T-cell (primary cell): ENCODE results near the gene C1QTNF8. TPM values are rescaled to one million over a fixed set of nuclear protein-coding genes. Genes with fewer than 3 reads are reported as not detected.

ENCODE experiments used
- ATAC-seq, 4 experiments: fragments of 200-7000 bp in 3 of 4; fragments of 150-1000 bp in 1 of 4; cut with Tn5 transposase; replicated peaks in 1 of 4; 1 replicate in 3 of 4; 2 replicates in 1 of 4; pipeline ENCODE4 v1.10.0; 2021; ENCODE audit warnings: moderate library complexity in 3 of 4, mild to moderate bottlenecking in 2 of 4, moderate number of reproducible peaks in 1 of 4
- CTCF ChIA-PET, 2 donors: fragments of 300-600 bp; sonication (Branson Sonifier 250); formaldehyde crosslinking; loops; one replicate each; lab custom pipeline; 2022; ENCODE audit warnings: antibody characterized with exemption in 2 of 2; lab: Charles Lee
- POLR2A ChIA-PET, 2 donors: fragments of 300-600 bp; sonication (Branson Sonifier 250); formaldehyde crosslinking; loops; one replicate each; lab custom pipeline; 2022; ENCODE audit warnings: antibody characterized with exemption in 2 of 2; lab: Charles Lee
- DNase-seq, 35 experiments: peaks; one replicate each; pipeline versions ENCODE4 v3.0.0 to v3.0.0-alpha.2; 2013 to 2023
- H3K27ac ChIP-seq: one replicate; pipeline ENCODE4 v1.5.1; 2013; ENCODE audit warnings: low read length
- H3K27me3 ChIP-seq, 2 experiments: replicated peaks in 1 of 2; 1 replicate in 1 of 2; 2 replicates in 1 of 2; pipeline versions ENCODE4 v1.6.1 to v1.7.0; 2013; ENCODE audit warnings: low read length in 1 of 2, mixed read lengths in 1 of 2; ENCODE audit not compliant: control insufficient read depth in 2 of 2, insufficient read depth in 2 of 2; ENCODE audit errors: extremely low read depth in 1 of 2
- H3K36me3 ChIP-seq, 2 donors: 1 replicate in 1 of 2; 2 replicates in 1 of 2; pipeline versions ENCODE4 v1.6.1 to v1.7.0; 2013; ENCODE audit warnings: low read length in 1 of 2; ENCODE audit not compliant: control insufficient read depth in 2 of 2, insufficient read depth in 1 of 2; ENCODE audit errors: extremely low read depth in 1 of 2
- H3K4me1 ChIP-seq, 2 experiments: 1 replicate in 1 of 2; 2 replicates in 1 of 2; pipeline versions ENCODE4 v1.6.1 to v1.7.0; 2013; ENCODE audit warnings: low read length in 2 of 2, mixed read lengths in 1 of 2; ENCODE audit not compliant: insufficient read depth in 2 of 2, control insufficient read depth in 1 of 2; ENCODE audit errors: extremely low read depth in 1 of 2
- H3K4me3 ChIP-seq, 2 donors: 1 replicate in 1 of 2; 2 replicates in 1 of 2; pipeline versions ENCODE4 v1.5.1 to v1.7.0; 2013; ENCODE audit warnings: mild to moderate bottlenecking in 2 of 2, low read length in 1 of 2, moderate library complexity in 1 of 2; ENCODE audit not compliant: control insufficient read depth in 1 of 2; ENCODE audit errors: extremely low read depth in 1 of 2
- H3K9me3 ChIP-seq: 2 replicates; pipeline ENCODE4 v1.7.0; 2013
- H3K27ac Mint-ChIP-seq, 2 donors: one replicate each; pipeline ENCODE4 v1.8.0; 2020 to 2021; ENCODE audit warnings: mild to moderate bottlenecking in 2 of 2, mixed read lengths in 2 of 2
- H3K27me3 Mint-ChIP-seq, 2 donors: one replicate each; pipeline ENCODE4 v1.8.0; 2021 to 2022; ENCODE audit warnings: mixed read lengths in 2 of 2
- H3K36me3 Mint-ChIP-seq: one replicate; pipeline ENCODE4 v1.8.0; 2021; ENCODE audit warnings: mixed read lengths
- H3K4me1 Mint-ChIP-seq, 3 donors: one replicate each; pipeline ENCODE4 v1.8.0; 2020 to 2022; ENCODE audit warnings: mixed read lengths in 3 of 3, mild to moderate bottlenecking in 1 of 3
- H3K4me3 Mint-ChIP-seq, 3 donors: one replicate each; pipeline ENCODE4 v1.8.0; 2020 to 2022; ENCODE audit warnings: mild to moderate bottlenecking in 3 of 3, mixed read lengths in 3 of 3, moderate library complexity in 3 of 3
- H3K9me3 Mint-ChIP-seq, 3 donors: one replicate each; pipeline ENCODE4 v1.8.0; 2020 to 2022; ENCODE audit warnings: mixed read lengths in 3 of 3
- WGBS: methylation state at CpG from one replicate; pipeline ENCODE4 v1.1.5; 2013; ENCODE audit warnings: missing lambda C conversion rate; ENCODE audit not compliant: insufficient coverage; 5-methylcytosine and 5-hydroxymethylcytosine counted together
- total RNA-seq, 35 experiments: library from RNA in 6 of 35; stranded (reverse) in 6 of 35; fragments of 120-200 nt in 1 of 35; gene quantifications; one replicate each; pipeline versions ENCODE4 v1.2.1 to v1.2.4 and lab custom pipeline; 2013 to 2026

The C1QTNF8 gene
- total RNA-seq, 5 donors from 2014 or later (not counting 1 experiment from before 2014, with no cell fraction given), result not detected

DNA sequence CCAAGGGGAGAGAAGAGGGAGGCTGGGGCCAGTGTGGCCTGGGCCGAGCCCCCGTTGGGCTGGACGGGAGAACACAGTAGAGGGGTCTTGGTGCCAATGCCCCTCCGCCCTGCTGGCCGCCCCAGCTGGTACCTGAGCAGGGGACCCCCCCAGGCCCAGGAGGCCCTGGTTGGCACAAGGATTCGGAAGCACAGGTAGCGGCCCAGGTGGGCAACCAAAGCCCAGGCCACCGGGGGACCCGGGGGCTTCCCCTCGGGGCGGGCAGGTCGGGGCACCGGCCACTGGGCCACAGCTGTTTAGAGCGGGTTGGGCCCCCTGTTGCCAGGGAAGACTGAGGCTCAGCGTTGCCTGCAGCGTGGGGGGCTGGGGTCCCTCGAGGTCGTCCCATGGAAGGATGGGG is 28.2 kb upstream of the C1QTNF8 start:
- H3K36me3 ChIP-seq, result no peaks in the 10 kb centered on the region
- CTCF ChIA-PET, result no interaction called here
- H3K27me3 ChIP-seq, result peaks cover 0 to 61% of the 10 kb centered on the region in 2 experiments
- no peaks in the 10 kb centered on the region for H3K9me3 ChIP-seq
- H3K4me1 ChIP-seq, result peaks cover 0 to 9% of the 10 kb centered on the region in 2 experiments
- no peak overlapping the region for H3K27ac ChIP-seq
- no peak overlapping the region for H3K4me3 ChIP-seq
- no peaks in the 10 kb centered on the region for H3K27me3 Mint-ChIP-seq
- POLR2A ChIA-PET, result no interaction called here
- DNase-seq (no peak), ATAC-seq (no peak)
- H3K27ac Mint-ChIP-seq, result no peak overlapping the region
- H3K9me3 Mint-ChIP-seq, result no peaks in the 10 kb centered on the region
- H3K36me3 Mint-ChIP-seq, result no peaks in the 10 kb centered on the region
- 79% methylated on average over 18 of the region's 18 CpGs for WGBS
- H3K4me3 Mint-ChIP-seq, result no peak overlapping the region
- no peaks in the 10 kb centered on the region for H3K4me1 Mint-ChIP-seq

DNA sequence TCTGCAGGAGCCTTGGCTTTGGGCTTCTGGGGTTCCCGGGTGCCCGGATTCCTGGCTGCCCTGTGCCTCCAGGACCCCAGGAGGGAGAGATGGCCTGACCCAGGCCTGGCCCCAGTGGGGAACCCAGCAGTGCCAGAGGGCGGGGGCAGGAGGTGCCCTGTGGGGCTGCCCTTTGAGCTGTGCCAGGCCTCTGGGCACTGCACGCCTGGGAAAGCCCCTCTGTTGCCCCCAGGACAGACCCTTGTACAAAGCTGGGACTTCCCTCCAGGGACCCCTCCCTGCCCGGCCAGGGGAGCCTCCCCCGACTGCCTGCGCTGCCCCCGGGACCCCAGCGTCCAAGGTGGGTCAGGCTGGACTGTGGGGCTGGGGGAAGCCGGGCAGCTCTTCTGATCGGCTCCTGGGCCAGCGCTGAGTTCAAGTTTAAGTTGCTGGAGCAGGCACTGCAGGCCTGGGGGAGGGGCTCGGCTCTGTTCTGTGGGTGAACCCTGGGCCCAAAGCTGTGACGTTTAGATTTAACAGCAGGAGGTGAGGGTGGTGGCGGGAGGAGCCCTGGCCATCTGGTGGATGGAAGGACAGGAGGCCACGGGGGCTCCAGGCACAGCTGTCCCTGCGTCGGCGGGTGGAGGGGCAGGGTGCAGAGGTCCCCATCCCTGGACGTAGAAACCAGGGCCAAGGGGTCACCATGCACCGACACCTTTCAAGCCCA is 27.6 kb upstream of the C1QTNF8 start:
- POLR2A ChIA-PET, result no interaction called here

DNA sequence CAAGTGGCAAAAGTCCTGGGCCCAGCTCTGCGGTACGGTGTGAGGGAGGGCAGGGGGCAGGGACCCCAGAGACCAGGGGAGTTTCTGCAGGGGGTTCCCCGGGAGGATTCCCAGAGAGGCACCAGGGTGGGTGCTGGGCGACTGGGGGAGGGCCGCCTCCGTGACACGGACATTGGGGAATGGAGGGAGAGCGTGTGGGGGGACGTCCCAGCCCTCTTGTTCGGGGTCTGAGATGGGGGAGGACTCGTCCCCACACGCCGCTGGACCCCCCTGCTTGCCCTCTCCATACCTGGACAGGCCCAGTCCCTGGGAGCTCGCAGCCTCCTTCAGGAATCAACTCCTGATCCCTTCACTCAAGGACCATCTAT is 26.3 kb upstream of the C1QTNF8 start:
- Histone ChIP-seq H3K27ac (no peak overlapping the region), H3K9me3 (no peaks in the 10 kb centered on the region), H3K4me1 (peaks cover 0 to 9% of the 10 kb centered on the region in 2 experiments), H3K36me3 (no peaks in the 10 kb centered on the region), H3K27me3 (peaks cover 0 to 63% of the 10 kb centered on the region in 2 experiments), H3K4me3 (no peak overlapping the region)
- Mint-ChIP-seq H3K27ac (no peak overlapping the region), H3K9me3 (no peaks in the 10 kb centered on the region), H3K4me1 (no peaks in the 10 kb centered on the region), H3K4me3 (no peak overlapping the region), H3K27me3 (no peaks in the 10 kb centered on the region), H3K36me3 (no peaks in the 10 kb centered on the region)
- DNase-seq (no peak), ATAC-seq (no peak)
- WGBS, result 72% methylated on average over 13 of the region's 14 CpGs
- ChIA-PET POLR2A (interaction anchor here in 1 of 2 donors (0.5 kb wide), 1 partner anchor 1903 kb away, joined by 8 read pairs; no protein-coding TSS in a partner anchor), CTCF (no interaction called here)

More for the DNA sequence above, 27.6 kb upstream of the C1QTNF8 start:
- H3K27me3 Mint-ChIP-seq, result no peaks in the 10 kb centered on the region
- no peak overlapping the region for H3K4me3 ChIP-seq
- DNase-seq, result no peak
- no peaks in the 10 kb centered on the region for H3K9me3 Mint-ChIP-seq
- WGBS, result 79% methylated on average over 18 of the region's 21 CpGs
- no peak overlapping the region for H3K27ac Mint-ChIP-seq
- H3K27ac ChIP-seq, result no peak overlapping the region
- H3K36me3 Mint-ChIP-seq, result no peaks in the 10 kb centered on the region
- no peak for ATAC-seq
- H3K4me1 Mint-ChIP-seq, result no peaks in the 10 kb centered on the region
- no peaks in the 10 kb centered on the region for H3K9me3 ChIP-seq
- CTCF ChIA-PET, result no interaction called here
- H3K27me3 ChIP-seq, result peaks cover 0 to 60% of the 10 kb centered on the region in 2 experiments
- no peak overlapping the region for H3K4me3 Mint-ChIP-seq
- H3K4me1 ChIP-seq, result peaks cover 0 to 9% of the 10 kb centered on the region in 2 experiments
- H3K36me3 ChIP-seq, result no peaks in the 10 kb centered on the region

DNA sequence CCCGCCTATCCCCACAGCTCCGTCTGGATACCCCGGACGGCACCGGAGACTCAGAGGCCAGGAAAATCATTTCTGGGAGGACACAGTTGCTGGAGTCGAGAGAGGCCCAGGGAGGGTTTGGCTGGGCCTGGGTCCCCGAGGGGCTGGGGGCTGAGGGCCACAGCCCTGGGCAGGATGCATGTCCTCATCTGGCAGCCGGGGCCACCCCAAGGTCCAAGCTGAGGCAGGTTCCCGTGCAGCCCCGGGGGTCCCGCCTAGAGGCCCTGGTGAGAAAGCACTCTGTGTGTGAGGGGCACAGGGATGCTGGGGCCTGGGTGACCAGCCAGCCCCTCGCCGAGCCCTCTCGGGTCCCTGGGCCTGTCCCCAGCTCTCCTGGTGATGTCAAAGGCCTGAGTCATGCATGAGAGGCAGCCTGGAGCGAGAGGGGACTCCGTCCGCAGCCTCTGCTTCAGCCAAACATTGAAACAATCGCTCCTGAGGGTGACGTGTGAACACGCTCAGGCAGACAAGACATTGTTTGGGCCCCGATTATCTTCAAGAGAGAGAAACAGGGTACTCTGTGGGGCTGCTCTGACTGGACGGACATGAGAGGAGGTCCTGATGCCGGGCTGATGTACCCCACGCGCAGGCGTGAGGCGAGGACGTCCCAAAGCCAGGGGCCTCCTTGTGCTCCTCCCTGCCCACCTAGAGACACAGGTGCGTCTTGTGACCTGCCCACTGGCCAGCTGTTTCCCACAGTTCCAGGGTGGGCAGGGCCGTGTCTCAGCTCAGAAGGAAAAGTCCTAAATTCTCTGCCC is 25.8 kb upstream of the C1QTNF8 start:
- no peaks in the 10 kb centered on the region for H3K27me3 Mint-ChIP-seq
- no peaks in the 10 kb centered on the region for H3K4me1 Mint-ChIP-seq
- ATAC-seq, result no peak
- no peak for DNase-seq
- no peak overlapping the region for H3K27ac Mint-ChIP-seq
- CTCF ChIA-PET, result no interaction called here
- POLR2A ChIA-PET, result interaction anchor here in 1 of 2 donors (0.5 kb wide), 1 partner anchor 1903 kb away, joined by 8 read pairs; no protein-coding TSS in a partner anchor
- no peaks in the 10 kb centered on the region for H3K36me3 ChIP-seq
- H3K4me3 ChIP-seq, result no peak overlapping the region
- H3K27me3 ChIP-seq, result peaks cover 0 to 65% of the 10 kb centered on the region in 2 experiments
- WGBS, result 74% methylated on average over 26 of the region's 30 CpGs
- H3K36me3 Mint-ChIP-seq, result no peaks in the 10 kb centered on the region
- H3K4me3 Mint-ChIP-seq, result no peak overlapping the region
- no peak overlapping the region for H3K27ac ChIP-seq
- no peaks in the 10 kb centered on the region for H3K9me3 Mint-ChIP-seq
- no peaks in the 10 kb centered on the region for H3K9me3 ChIP-seq
- H3K4me1 ChIP-seq, result peaks cover 0 to 9% of the 10 kb centered on the region in 2 experiments

- Mint-ChIP-seq H3K4me3 (no peak overlapping the region), H3K27ac (no peak overlapping the region), H3K27me3 (no peaks in the 10 kb centered on the region), H3K9me3 (no peaks in the 10 kb centered on the region), H3K36me3 (no peaks in the 10 kb centered on the region), H3K4me1 (no peaks in the 10 kb centered on the region)
- Histone ChIP-seq H3K9me3 (no peaks in the 10 kb centered on the region), H3K36me3 (no peaks in the 10 kb centered on the region), H3K4me3 (no peak overlapping the region), H3K4me1 (peaks cover 0 to 9% of the 10 kb centered on the region in 2 experiments), H3K27me3 (peaks cover 0 to 69% of the 10 kb centered on the region in 2 experiments), H3K27ac (no peak overlapping the region)
- CTCF ChIA-PET, result no interaction called here
- 80% methylated on average over 11 of the region's 23 CpGs for WGBS
- DNase-seq (no peak), ATAC-seq (no peak)
- POLR2A ChIA-PET, result no interaction called here
These were observed 25.0 kb upstream of the C1QTNF8 start for GRCh38 chr16:1121009-1121408.

GRCh38 chr16:1120577-1120941 is 24.5 kb upstream of the C1QTNF8 start:
- no peaks in the 10 kb centered on the region for H3K9me3 Mint-ChIP-seq
- ChIA-PET POLR2A (no interaction called here), CTCF (no interaction called here)
- ATAC-seq (no peak), DNase-seq (no peak)
- H3K36me3 Mint-ChIP-seq, result no peaks in the 10 kb centered on the region
- WGBS, result 79% methylated on average over 21 of the region's 22 CpGs
- Histone ChIP-seq H3K4me3 (no peak overlapping the region), H3K4me1 (peaks cover 0 to 5% of the 10 kb centered on the region in 2 experiments), H3K27ac (no peak overlapping the region), H3K9me3 (no peaks in the 10 kb centered on the region), H3K36me3 (no peaks in the 10 kb centered on the region), H3K27me3 (peaks cover 0 to 66% of the 10 kb centered on the region in 2 experiments)
- no peak overlapping the region for H3K27ac Mint-ChIP-seq
- H3K4me3 Mint-ChIP-seq, result no peak overlapping the region
- no peaks in the 10 kb centered on the region for H3K27me3 Mint-ChIP-seq
- H3K4me1 Mint-ChIP-seq, result no peaks in the 10 kb centered on the region
